ENCODE results near the gene KAZN.

Gene KAZN

GRCh38 chr1:14947421-14947820 is 348.9 kb downstream of the KAZN start:
- Histone ChIP-seq H3K27me3 (replicated peaks; ENCODE audit: control insufficient read depth, insufficient read depth, low read length, poor library complexity, severe bottlenecking) (peaks cover 2% of the 10 kb centered on the region), H3K27ac (ENCODE audit: insufficient read depth, low read length, poor library complexity, severe bottlenecking) (no peak overlapping the region), H3K4me3 (ENCODE audit: insufficient read depth, low read depth, low read length, poor library complexity, severe bottlenecking) (no peak overlapping the region), H3K36me3 (ENCODE audit: control insufficient read depth, insufficient read depth, low read length) (no peaks in the 10 kb centered on the region), H3K9me3 (ENCODE audit: control insufficient read depth, low read length) (no peaks in the 10 kb centered on the region), H3K4me1 (ENCODE audit: control insufficient read depth, insufficient read depth, low read length, poor library complexity, severe bottlenecking) (no peaks in the 10 kb centered on the region)
- no peak for DNase-seq

GRCh38 chr1:14948112-14948652 is 349.7 kb downstream of the KAZN start:
- H3K4me3 ChIP-seq (ENCODE audit: insufficient read depth, low read depth, low read length, poor library complexity, severe bottlenecking), result no peak overlapping the region
- H3K36me3 ChIP-seq (ENCODE audit: control insufficient read depth, insufficient read depth, low read length), result no peaks in the 10 kb centered on the region
- no peaks in the 10 kb centered on the region for H3K4me1 ChIP-seq (ENCODE audit: control insufficient read depth, insufficient read depth, low read length, poor library complexity, severe bottlenecking)
- DNase-seq, result no peak
- no peaks in the 10 kb centered on the region for H3K27me3 ChIP-seq (replicated peaks; ENCODE audit: control insufficient read depth, insufficient read depth, low read length, poor library complexity, severe bottlenecking)
- H3K27ac ChIP-seq (ENCODE audit: insufficient read depth, low read length, poor library complexity, severe bottlenecking), result no peak overlapping the region
- no peaks in the 10 kb centered on the region for H3K9me3 ChIP-seq (ENCODE audit: control insufficient read depth, low read length)

GRCh38 chr1:14949270-14949835 is 350.9 kb downstream of the KAZN start:
- DNase-seq, result no peak
- Histone ChIP-seq H3K27ac (ENCODE audit: insufficient read depth, low read length, poor library complexity, severe bottlenecking) (no peak overlapping the region), H3K4me1 (ENCODE audit: control insufficient read depth, insufficient read depth, low read length, poor library complexity, severe bottlenecking) (no peaks in the 10 kb centered on the region), H3K4me3 (ENCODE audit: insufficient read depth, low read depth, low read length, poor library complexity, severe bottlenecking) (no peak overlapping the region), H3K36me3 (ENCODE audit: control insufficient read depth, insufficient read depth, low read length) (no peaks in the 10 kb centered on the region), H3K27me3 (replicated peaks; ENCODE audit: control insufficient read depth, insufficient read depth, low read length, poor library complexity, severe bottlenecking) (no peaks in the 10 kb centered on the region), H3K9me3 (ENCODE audit: control insufficient read depth, low read length) (no peaks in the 10 kb centered on the region)

GRCh38 chr1:14949836-14950713 is 351.6 kb downstream of the KAZN start:
- Histone ChIP-seq H3K4me1 (ENCODE audit: control insufficient read depth, insufficient read depth, low read length, poor library complexity, severe bottlenecking) (no peaks in the 10 kb centered on the region), H3K9me3 (ENCODE audit: control insufficient read depth, low read length) (no peaks in the 10 kb centered on the region), H3K27me3 (replicated peaks; ENCODE audit: control insufficient read depth, insufficient read depth, low read length, poor library complexity, severe bottlenecking) (no peaks in the 10 kb centered on the region), H3K27ac (ENCODE audit: insufficient read depth, low read length, poor library complexity, severe bottlenecking) (no peak overlapping the region), H3K36me3 (ENCODE audit: control insufficient read depth, insufficient read depth, low read length) (no peaks in the 10 kb centered on the region), H3K4me3 (ENCODE audit: insufficient read depth, low read depth, low read length, poor library complexity, severe bottlenecking) (no peak overlapping the region)
- DNase-seq, result no peak

- no peaks in the 10 kb centered on the region for H3K4me1 ChIP-seq (ENCODE audit: control insufficient read depth, insufficient read depth, low read length, poor library complexity, severe bottlenecking)
- H3K27ac ChIP-seq (ENCODE audit: insufficient read depth, low read length, poor library complexity, severe bottlenecking), result no peak overlapping the region
- no peak for DNase-seq
- no peaks in the 10 kb centered on the region for H3K36me3 ChIP-seq (ENCODE audit: control insufficient read depth, insufficient read depth, low read length)
- no peaks in the 10 kb centered on the region for H3K27me3 ChIP-seq (replicated peaks; ENCODE audit: control insufficient read depth, insufficient read depth, low read length, poor library complexity, severe bottlenecking)
- no peaks in the 10 kb centered on the region for H3K9me3 ChIP-seq (ENCODE audit: control insufficient read depth, low read length)
- no peak overlapping the region for H3K4me3 ChIP-seq (ENCODE audit: insufficient read depth, low read depth, low read length, poor library complexity, severe bottlenecking)
These were observed 353.3 kb downstream of the KAZN start for GRCh38 chr1:14951766-14952165.

GRCh38 chr1:14952626-14953314 is 354.3 kb downstream of the KAZN start:
- no peaks in the 10 kb centered on the region for H3K4me1 ChIP-seq (ENCODE audit: control insufficient read depth, insufficient read depth, low read length, poor library complexity, severe bottlenecking)
- no peak overlapping the region for H3K4me3 ChIP-seq (ENCODE audit: insufficient read depth, low read depth, low read length, poor library complexity, severe bottlenecking)
- DNase-seq, result no peak
- H3K36me3 ChIP-seq (ENCODE audit: control insufficient read depth, insufficient read depth, low read length), result no peaks in the 10 kb centered on the region
- H3K27ac ChIP-seq (ENCODE audit: insufficient read depth, low read length, poor library complexity, severe bottlenecking), result no peak overlapping the region
- no peaks in the 10 kb centered on the region for H3K9me3 ChIP-seq (ENCODE audit: control insufficient read depth, low read length)
- no peaks in the 10 kb centered on the region for H3K27me3 ChIP-seq (replicated peaks; ENCODE audit: control insufficient read depth, insufficient read depth, low read length, poor library complexity, severe bottlenecking)

- Histone ChIP-seq H3K4me3 (ENCODE audit: insufficient read depth, low read depth, low read length, poor library complexity, severe bottlenecking) (no peak overlapping the region), H3K36me3 (ENCODE audit: control insufficient read depth, insufficient read depth, low read length) (no peaks in the 10 kb centered on the region), H3K27me3 (replicated peaks; ENCODE audit: control insufficient read depth, insufficient read depth, low read length, poor library complexity, severe bottlenecking) (no peaks in the 10 kb centered on the region), H3K4me1 (ENCODE audit: control insufficient read depth, insufficient read depth, low read length, poor library complexity, severe bottlenecking) (no peaks in the 10 kb centered on the region), H3K27ac (ENCODE audit: insufficient read depth, low read length, poor library complexity, severe bottlenecking) (no peak overlapping the region), H3K9me3 (ENCODE audit: control insufficient read depth, low read length) (no peaks in the 10 kb centered on the region)
- no peak for DNase-seq
These were observed 355.7 kb downstream of the KAZN start for GRCh38 chr1:14954210-14954609.

- Histone ChIP-seq H3K4me1 (ENCODE audit: control insufficient read depth, insufficient read depth, low read length, poor library complexity, severe bottlenecking) (no peaks in the 10 kb centered on the region), H3K36me3 (ENCODE audit: control insufficient read depth, insufficient read depth, low read length) (no peaks in the 10 kb centered on the region), H3K27ac (ENCODE audit: insufficient read depth, low read length, poor library complexity, severe bottlenecking) (no peak overlapping the region), H3K27me3 (replicated peaks; ENCODE audit: control insufficient read depth, insufficient read depth, low read length, poor library complexity, severe bottlenecking) (no peaks in the 10 kb centered on the region), H3K4me3 (ENCODE audit: insufficient read depth, low read depth, low read length, poor library complexity, severe bottlenecking) (no peak overlapping the region), H3K9me3 (ENCODE audit: control insufficient read depth, low read length) (no peaks in the 10 kb centered on the region)
- no peak for DNase-seq
These were observed 356.4 kb downstream of the KAZN start for GRCh38 chr1:14954930-14955329.

GRCh38 chr1:14955402-14955801 is 356.9 kb downstream of the KAZN start:
- Histone ChIP-seq H3K27me3 (replicated peaks; ENCODE audit: control insufficient read depth, insufficient read depth, low read length, poor library complexity, severe bottlenecking) (no peaks in the 10 kb centered on the region), H3K36me3 (ENCODE audit: control insufficient read depth, insufficient read depth, low read length) (no peaks in the 10 kb centered on the region), H3K9me3 (ENCODE audit: control insufficient read depth, low read length) (no peaks in the 10 kb centered on the region), H3K4me3 (ENCODE audit: insufficient read depth, low read depth, low read length, poor library complexity, severe bottlenecking) (no peak overlapping the region), H3K4me1 (ENCODE audit: control insufficient read depth, insufficient read depth, low read length, poor library complexity, severe bottlenecking) (no peaks in the 10 kb centered on the region), H3K27ac (ENCODE audit: insufficient read depth, low read length, poor library complexity, severe bottlenecking) (no peak overlapping the region)
- DNase-seq, result no peak

GRCh38 chr1:14955976-14956375 is 357.5 kb downstream of the KAZN start:
- no peak for DNase-seq
- no peak overlapping the region for H3K27ac ChIP-seq (ENCODE audit: insufficient read depth, low read length, poor library complexity, severe bottlenecking)
- no peaks in the 10 kb centered on the region for H3K27me3 ChIP-seq (replicated peaks; ENCODE audit: control insufficient read depth, insufficient read depth, low read length, poor library complexity, severe bottlenecking)
- H3K9me3 ChIP-seq (ENCODE audit: control insufficient read depth, low read length), result no peaks in the 10 kb centered on the region
- no peaks in the 10 kb centered on the region for H3K4me1 ChIP-seq (ENCODE audit: control insufficient read depth, insufficient read depth, low read length, poor library complexity, severe bottlenecking)
- no peaks in the 10 kb centered on the region for H3K36me3 ChIP-seq (ENCODE audit: control insufficient read depth, insufficient read depth, low read length)
- no peak overlapping the region for H3K4me3 ChIP-seq (ENCODE audit: insufficient read depth, low read depth, low read length, poor library complexity, severe bottlenecking)
